Activated CD8-positive, alpha-beta memory T cell treated with anti-CD3 and anti-CD28 coated beads for 1 hour (primary cell): ENCODE data around the gene LTBP1.

ENCODE experiments used
- DNase-seq, 2 donors: peaks; one replicate each; pipeline ENCODE4 v3.0.0-alpha.2; 2020; ENCODE audit warnings: low read depth in 1 of 2; ENCODE audit errors: extremely low read depth in 1 of 2

LTBP1 gene

DNA sequence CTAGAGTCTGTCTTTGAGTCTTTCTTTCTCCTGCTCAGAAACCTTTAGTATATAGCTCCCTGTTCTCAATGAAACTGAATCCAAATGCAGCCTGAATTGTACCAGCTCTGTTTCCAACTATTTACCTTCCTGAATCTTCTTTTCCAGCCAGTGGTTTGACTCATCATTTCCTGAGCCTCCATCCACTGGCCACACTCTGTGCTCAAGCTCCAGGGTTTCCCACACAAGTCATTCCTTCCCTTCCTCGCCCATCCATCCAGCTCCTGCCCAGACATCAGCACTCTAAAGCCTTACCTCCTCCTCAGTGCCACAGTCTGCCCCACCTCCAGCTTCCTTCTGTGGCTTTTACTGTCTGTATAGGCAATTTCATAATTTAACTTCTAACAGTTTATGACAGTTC lies 296.1 kb downstream of the LTBP1 start:
- DNase-seq: no peak

DNA sequence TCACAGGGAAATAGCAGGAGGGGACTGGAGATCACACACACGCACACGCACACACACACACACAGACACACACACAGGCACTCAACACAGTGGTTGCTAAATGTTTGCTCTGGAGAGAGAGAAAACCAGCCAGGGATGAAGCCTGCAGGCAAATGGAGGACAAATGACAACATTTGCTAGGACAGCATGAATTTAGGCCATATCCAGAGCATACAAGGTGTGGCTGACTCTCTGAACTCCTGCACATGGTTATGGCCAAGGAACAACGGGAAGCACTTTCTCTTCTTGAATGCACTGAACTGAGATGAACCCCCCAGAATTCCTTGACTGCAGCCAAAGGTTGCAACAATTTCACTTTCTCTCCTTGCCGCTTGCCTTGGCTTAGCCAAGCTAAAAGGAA lies 299.7 kb downstream of the LTBP1 start:
- DNase-seq: no peak

DNA sequence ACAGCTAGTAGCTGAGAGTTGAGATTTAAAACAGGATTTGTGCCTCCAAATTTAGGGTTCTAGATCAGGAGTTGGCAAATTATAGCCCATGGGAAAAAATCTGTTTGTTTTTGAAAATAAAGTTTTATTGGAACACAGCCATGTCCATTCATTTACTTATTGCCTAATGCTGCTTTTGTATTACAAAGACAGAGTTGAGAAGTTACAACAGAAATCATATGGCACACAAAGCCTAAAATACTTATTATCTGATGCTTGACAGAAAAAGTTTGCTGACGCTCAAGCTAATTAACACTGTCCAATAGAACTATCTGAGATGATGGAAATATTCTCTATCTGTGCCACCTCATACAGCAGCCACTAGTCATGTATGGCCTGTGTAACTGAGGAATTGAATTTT lies 300.6 kb downstream of the LTBP1 start:
- no peak for DNase-seq

DNA sequence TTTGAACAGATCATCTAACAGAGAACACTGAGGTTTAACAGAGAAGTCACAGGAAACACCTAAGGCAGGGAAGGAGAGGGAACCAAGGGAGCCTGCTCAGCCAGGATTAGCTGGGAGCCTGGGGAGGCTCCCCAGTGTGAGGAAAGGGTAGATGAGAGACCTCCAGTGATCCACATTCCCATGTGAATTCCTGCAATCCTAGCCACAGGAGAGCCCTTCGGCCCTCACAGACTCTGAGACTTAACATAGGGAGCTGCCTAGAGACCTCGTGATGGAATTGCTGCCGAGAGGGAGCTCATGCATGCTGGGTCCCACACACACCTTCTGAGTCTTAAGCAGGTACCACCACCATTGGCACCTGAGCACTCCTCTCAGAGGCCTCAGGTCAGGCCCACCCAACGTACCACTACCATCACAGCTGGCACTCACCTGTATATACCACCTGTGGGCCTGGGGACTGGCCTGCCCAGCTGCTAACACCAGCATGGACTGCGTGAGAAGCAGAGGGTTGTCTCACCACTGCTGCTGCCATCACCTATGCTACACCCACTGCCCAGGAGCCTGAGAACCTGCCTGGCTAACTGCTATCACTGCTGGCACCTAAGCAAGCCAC lies 303.8 kb downstream of the LTBP1 start:
- DNase-seq: no peak

DNA sequence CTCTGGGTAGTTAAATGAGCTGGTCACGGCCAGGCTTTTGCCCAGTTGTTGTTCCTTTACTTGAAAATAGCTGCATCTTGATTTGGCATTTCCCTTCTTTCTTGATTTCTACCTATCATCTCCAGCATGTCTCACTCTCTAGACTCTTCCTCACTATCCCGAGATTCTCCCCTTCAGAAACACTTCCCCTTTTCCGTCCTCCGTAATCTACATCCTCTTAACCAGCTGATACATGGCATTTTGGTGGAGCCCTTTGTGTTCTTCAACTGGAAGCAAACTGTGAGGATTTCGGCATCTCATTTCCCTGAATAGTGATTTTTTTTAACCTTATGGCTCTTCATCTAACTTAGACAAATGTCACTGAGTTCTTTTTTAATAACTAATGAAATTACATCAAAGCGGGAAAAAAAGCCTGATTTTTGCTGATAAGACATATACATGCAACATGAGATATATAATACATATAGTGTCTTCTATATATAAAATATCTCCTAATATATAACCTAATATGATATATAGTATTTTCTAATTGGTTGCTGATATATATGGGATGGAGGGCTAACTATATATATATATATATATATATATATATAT lies 309.5 kb downstream of the LTBP1 start:
- DNase-seq: no peak

DNA sequence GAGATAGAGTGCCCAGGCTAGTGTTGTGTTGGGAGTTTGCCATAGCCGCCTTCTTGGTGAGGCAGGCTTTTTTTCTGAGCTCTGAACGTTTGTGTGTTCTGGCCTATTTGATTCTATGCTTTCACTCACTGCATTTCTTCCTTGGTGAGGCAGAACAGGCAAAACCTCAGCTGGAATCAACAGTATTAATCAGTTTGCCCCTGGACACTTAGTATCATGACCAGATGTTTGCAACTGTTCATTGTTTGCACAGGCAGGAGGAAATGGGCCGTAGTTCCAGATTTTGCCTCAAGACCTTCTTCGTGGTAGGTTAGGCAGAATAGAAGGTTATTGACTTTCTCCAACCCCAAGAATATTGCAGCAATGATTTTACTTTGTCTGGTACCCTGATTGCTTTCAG lies 311.6 kb downstream of the LTBP1 start:
- DNase-seq: no peak

DNA sequence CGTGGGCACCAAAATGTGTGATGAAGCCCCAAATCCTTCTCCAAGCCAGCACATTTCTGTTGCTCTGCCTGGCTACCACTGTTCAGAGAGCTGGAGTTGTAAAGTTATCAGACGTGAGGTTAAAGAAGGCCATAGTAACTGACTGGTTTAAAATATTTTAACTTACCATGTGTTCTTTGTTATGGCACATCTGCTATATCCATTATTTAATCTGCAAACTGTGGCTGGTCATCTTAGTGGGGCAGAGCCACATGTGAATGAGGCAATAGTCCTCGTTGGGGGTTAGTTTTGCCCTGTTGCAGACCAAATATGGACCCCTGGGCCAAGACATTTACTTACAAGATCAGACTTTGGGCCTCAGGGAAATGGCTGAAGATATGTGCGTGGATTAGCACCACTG lies 315.3 kb downstream of the LTBP1 start:
- no peak for DNase-seq

DNA sequence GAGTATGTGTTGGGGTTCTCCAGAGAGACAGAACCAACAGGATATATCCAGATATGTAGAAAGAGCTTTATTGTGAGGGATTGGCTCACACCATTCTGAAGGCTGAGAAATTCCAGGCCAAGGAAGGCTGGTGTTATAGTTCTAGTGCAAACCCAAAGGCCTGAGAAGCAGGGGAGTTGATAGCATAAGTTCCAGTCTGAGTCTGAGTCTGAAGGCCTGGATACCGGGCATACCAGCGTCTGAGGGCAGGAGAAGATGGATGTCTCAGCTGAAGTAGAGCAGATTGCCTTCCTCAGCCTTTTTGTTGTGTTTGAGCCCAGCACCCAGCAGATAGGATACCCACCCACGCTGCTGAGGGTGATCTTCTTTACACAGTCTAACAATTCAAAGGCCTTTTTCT lies 318.0 kb downstream of the LTBP1 start:
- DNase-seq: no peak

DNA sequence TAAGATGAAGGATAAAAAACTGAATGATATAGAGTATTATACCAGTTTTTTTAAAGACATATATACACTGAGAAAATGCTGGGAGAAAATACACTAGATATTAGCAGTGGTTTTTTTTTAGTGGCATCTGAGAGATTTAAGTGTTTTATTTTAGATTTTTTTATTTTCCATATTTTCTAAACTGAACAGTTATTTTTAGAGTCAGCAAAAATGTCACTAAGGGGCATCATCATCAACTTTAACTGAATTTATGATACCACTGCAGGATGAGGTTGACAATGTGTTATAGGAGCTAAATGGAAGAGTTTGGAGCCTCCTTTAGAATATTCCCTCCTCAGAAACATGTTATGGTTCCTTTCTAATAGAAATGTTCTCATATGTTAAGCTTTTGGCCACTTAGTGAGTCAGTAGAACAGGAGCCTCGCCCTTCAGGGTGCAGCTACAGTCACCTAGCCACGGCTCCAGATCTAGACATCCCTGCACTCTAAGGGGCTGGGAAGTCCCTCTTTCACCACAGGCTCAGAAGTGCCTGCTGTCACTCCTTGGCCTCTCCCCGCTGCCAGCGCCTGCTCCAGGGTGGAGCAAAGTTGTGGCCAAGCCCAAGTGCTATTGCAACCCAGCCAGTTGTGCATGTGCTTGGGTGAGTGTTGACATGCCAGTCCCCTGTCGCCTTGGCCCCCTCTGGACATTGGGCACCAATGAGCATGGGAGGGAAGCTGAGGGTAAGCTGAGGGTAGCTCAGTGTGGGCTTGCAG lies 319.0 kb downstream of the LTBP1 start:
- no peak for DNase-seq

DNA sequence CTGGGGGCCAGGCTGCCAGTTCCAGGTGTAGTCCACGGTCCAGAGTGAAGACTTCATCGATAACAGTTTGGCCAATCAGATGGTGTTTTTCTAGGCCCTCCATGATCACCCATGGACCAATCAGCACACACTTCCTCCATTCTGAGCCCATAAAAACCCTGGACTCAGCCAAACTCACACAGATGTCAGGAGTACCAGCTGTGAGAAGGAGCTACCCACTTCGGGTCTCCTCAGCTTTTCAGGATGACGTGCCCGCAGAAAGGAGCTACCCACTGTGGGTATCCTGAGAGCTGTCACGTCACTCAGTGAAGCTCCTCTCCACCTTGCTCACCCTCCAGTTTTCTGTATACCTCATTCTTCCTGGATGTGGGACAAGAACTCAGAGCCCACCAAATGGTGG lies 319.7 kb downstream of the LTBP1 start:
- DNase-seq: no peak

DNA sequence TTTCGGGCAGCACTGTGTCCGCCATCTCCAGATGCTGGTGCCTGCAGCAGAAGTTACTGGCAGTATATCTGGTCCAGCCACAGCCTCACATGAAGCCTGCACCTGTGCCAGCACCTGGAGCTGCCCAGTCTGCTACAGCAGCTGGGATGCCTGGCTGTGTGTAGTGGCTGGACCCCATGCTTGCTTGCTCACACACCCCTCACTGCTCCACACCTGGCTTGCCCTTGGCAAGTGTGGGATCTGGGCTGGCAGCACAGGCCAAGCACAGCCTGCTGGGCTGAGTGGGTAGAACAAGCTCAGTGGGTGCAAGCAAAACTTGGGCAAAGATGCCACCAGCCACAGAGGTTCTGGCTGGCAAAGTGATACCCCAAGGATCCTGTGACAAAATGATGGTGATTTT lies 320.3 kb downstream of the LTBP1 start:
- DNase-seq: no peak

DNA sequence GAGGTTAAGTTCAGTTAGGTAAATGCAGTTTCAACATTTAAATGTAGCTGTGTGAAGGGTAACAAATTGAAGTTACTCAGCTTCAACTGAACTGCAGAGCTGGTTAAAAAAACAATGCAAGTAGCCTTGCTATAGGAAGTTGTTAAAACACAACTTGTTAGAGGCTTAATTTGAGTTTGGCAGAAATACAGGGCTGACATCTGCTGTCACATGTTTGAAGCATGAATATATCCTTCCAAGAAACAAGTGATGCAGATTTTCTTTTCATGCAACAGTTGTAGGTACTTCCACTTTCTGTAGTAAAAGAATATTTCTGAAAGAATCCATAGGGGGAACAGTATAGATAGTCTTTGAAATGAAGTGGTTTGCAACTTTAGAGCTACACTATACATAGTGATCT lies 321.0 kb downstream of the LTBP1 start:
- DNase-seq: no peak

DNA sequence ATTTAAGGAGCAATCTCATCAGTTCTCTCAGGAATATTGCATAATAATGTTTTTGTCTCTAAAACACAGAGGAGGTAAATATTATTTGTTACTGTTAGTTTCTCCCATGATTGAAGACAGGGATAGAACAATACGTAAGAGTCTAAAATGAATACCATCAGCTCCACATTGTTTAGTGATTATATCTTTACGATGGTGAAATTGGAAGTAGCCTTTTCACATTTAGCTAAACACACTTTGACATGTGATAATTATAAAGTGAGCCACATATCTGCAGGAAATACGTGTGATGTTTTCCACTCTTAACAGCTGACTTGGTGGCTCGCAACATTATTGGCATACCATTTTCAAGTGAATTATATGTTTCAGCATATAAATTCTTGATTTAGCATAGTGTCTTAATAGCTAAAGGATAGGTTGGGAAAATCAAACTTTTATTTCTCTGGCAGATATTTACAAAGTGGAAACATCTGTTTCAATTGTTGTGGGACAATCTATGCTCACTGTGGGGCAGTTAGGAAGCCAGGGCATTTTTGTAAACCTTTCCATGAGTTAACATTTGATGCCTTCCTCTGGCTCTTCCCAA lies 321.6 kb downstream of the LTBP1 start:
- DNase-seq: no peak

DNA sequence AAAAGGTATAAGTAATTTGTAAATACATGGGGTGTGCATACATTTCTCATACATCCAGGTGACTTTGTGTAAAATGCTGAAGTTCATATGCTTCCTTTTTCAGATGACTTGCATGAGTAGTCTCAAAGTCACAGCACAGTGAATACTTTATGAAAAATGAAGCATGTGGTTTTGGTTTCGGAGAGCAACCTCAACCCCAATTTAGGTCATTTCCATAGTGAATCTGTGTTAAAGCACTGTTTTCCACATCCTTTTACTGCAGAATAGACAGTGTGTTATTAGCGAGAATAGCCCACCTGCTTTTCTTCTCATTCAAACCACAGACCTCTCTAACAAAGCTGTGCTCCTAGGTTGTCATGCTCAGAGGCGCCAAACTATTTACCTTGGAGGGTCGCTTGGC lies 325.2 kb downstream of the LTBP1 start:
- no peak for DNase-seq

DNA sequence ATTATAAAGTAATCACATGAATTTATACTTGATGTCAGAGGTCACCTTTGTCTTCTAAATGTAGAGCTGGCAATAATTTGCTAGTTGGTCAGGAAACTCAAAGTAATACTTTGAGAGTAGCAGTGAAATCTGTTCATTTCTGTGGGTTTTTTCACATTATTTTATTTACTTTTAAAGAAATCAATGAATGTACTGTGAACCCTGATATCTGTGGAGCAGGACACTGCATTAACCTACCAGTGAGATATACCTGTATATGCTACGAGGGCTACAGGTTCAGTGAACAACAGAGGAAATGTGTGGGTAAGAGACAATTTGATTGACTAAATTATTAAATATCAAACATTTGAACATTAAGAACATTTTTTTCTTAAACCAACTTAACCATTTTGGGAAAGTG lies 326.7 kb downstream of the LTBP1 start:
- no peak for DNase-seq

DNA sequence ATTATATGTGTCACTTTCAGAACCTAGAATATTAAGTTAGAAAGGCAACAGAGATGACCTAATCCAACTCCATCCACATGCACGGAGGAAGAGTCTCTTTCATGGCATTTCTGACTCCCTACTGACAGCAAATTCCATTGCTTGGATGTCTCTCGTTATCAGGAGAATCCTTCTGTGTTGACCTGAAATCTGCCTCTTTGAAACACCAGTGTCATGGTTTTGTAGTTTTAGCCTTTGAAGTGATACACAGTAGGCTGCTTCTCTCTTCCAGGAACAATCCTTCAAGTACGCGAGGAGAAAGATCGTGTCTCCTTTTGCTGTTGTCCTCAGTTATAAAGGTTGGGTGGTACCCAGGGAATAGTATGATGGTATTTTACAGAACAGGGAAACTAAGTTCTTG lies 327.8 kb downstream of the LTBP1 start:
- no peak for DNase-seq

DNA sequence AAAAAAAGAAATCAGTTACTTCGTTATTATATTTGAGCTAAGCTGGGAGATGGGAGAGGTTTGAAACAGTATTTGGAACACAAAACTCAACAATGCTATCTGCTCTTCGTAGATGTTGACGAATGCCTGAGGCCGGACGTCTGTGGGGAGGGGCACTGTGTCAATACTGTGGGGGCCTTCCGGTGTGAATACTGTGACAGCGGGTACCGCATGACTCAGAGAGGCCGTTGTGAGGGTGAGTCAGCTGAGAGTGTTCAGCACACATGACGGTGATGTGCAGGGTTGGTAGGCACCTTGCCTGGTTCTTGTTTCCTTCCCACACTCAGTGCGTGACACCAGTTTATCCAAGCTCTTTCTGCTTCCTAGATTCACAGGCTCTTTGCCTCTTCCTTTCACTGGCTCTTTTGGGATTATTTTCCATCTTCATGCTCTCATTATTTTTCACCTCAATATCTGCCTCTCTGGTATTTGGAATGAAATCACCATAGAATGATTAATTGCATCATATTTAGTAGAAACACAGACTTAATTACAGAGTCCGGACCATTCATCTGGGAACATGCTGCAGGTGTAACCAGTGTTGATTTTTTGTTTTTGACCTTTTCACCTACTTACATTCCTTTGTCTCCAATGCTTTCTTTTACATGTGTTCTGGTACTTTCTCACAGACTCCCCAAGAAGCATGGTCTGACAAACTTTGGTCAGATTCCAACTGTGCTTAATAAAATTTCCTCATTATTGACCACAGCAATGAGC lies 329.1 kb downstream of the LTBP1 start:
- peak in 1 of 2 donors; percentile 3 for DNase-seq

DNA sequence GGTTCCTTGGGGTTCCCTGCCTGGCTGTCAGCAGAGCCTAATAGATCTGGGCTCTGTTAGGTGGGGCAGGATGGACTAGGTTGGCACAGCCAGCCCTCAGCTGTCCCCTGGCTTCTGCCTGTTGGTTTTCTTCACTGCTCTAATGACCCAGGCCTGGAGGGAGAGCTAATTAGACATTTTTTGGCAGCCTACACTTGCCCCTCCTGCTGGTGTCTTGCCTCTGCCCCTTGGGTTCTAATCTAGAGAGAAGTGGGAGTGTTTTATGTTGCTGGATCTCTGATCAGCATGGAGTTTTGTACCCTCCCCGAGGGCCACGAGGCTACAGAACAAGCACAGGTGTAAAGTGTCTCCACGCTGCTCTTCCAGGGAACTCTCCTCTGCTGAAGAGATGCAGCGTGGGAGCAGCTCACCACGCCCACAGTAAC lies 330.3 kb downstream of the LTBP1 start:
- no peak for DNase-seq

DNA sequence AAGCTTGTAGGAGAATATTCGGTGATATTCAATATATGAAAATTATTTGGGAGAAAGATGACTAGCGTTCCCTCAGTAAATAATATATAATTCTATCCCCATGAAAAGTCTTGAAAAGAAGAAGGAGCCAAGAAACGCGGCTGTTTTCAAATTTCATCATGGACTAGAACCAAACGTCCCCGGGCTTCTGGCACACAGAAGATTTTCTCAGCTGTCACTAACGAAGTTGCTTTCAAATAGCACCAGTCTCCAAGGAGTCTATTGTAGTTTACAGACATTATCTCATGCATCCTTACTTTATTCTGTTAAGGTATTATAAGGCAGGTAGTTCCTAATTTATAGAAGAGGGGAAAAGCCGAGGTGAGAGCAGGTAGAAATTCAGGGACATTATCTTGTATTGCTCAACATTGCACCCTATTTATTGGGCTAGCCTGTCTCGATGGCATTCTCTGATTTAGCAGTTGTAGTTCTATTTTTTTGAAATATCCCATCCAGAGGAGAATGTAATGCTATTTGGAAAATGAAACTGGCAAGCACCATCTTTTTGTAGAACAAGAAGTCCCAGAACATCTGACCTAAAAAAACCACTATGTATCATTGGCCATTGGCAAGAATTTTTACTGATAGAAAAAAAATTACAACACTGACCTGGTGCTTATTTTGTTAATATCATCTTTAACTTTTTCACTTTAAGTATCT lies 331.6 kb downstream of the LTBP1 start:
- no peak for DNase-seq

DNA sequence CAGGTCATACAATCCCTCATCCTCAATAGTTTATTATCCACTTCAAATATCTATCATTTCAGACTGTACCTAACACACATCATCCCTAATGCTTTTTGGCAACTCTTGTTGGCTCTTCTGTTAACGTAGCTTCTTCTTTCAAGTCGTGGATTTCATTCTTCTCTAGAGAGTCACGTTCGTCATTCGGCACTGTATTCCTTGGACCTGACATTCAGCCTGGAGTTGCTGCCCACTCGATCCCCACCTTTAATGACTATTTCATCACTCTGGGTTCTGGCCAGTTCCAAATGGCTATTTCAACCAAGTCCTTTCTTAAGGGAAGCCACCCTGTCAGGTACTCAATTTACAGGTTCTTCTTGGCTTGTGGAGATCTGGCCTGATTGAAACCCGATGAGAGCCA lies 337.5 kb downstream of the LTBP1 start:
- no peak for DNase-seq

DNA sequence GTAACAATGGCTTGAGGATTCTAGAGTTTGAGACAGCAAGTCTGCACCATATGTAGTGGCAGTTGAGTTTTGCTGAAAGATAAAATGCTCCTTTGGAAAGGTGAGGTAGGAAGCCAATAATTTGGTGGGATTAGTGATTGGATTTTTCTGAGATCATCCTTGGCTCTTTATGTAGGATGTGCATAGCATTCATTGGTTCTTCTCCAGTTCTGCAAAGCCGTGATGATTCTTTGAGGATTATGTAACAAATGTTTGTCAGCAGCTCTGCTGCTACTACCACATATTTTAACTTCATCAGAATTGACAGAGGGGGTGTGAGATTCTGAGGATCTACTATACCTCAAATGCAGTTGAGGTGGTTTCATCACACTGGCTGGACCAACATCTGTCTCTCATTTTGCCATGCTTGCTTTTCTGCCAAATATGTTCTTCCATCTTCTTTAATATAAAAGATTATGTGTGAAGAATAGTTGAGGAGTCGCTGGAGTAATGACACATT lies 340.8 kb downstream of the LTBP1 start:
- DNase-seq: no peak
